GM13976 (cell line): ENCODE data around the gene CHN1.

ENCODE experiments used
- DNase-seq: peaks from one replicate; pipeline ENCODE4 v3.0.0; 2012; ENCODE audit warnings: low spot score
- CTCF ChIP-seq: IDR thresholded peaks from 2 replicates; pipeline ENCODE4 v1.5.1; 2012; ENCODE audit warnings: borderline replicate concordance, mild to moderate bottlenecking; ENCODE audit not compliant: insufficient read depth; ENCODE audit errors: extremely low read depth, missing control alignments, control extremely low read depth
- in situ Hi-C: fragments of 300-500 bp; cut with MboI; formaldehyde crosslinking; loops from one replicate; pipeline ENCODE4 v1.12.0; 2022; ENCODE audit warnings: low sequenced_read_pairs, mixed read lengths, inconsistent platforms; ENCODE audit not compliant: unreplicated experiment

The CHN1 gene

GRCh38 chr2:175007510-175007909, 2.3 kb upstream of the CHN1 start:
- in situ Hi-C loops, result no loop called here
- TF ChIP-seq CTCF, result no peak
- no peak for DNase-seq

GRCh38 chr2:175006281-175006680, 1.1 kb upstream of the CHN1 start:
- no peak for DNase-seq
- in situ Hi-C loops, result no loop called here
- TF ChIP-seq CTCF, result no peak

- in situ Hi-C loops, result no loop called here
- no peak for TF ChIP-seq CTCF
- no peak for DNase-seq
Observed at GRCh38 chr2:175005733-175006264, 618 bp upstream of the CHN1 start.

GRCh38 chr2:175004730-175004979, 526 bp downstream of the CHN1 start:
- peak; percentile 45 for DNase-seq
- TF ChIP-seq CTCF, result no peak
- in situ Hi-C loops, result no loop called here

GRCh38 chr2:175003875-175004729, 1.1 kb downstream of the CHN1 start:
- in situ Hi-C loops, result no loop called here
- DNase-seq, result no peak
- TF ChIP-seq CTCF, result no peak

- no peak for DNase-seq
- TF ChIP-seq CTCF, result no peak
- in situ Hi-C loops, result no loop called here
Observed at GRCh38 chr2:175002547-175003274, 2.5 kb downstream of the CHN1 start.
